Measurements from ENCODE around the gene SUPT20H. TPM values are rescaled to one million over a fixed set of nuclear protein-coding genes. Genes with fewer than 3 reads are reported as not detected.
A peak's percentile ranks its signal among the peaks of the same experiment; 100 is the strongest.

Gene SUPT20H
- total RNA-seq, 6 experiments from 2014 or later = 14.0 to 18.1 (median 16.1) TPM

DNA sequence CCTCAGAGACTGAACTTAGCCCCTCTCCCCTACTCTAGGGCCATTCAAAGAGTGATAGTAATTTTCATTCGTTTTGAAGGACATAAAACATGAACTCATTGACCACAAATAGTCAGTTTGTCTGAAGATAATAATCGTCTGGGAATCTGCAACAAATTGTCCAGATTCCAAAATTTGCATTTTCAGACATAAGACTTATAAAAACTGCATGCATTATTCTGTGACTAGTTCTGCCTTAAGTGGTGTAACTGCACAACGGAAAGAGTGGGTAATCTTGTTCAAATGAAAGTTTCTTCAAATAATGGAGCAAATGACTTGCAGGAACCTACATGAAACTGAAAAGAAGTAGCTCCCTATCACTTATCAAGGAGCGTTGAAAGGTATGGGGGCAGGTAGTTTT is 37.6 kb upstream of the SUPT20H start:
- DNase-seq = no peak
- Histone ChIP-seq H3K27ac (no peak overlapping the region), H3K27me3 (no peaks in the 10 kb centered on the region), H3K36me3 (no peaks in the 10 kb centered on the region), H3K9me3 (no peaks in the 10 kb centered on the region), H3K4me1 (no peaks in the 10 kb centered on the region), H3K4me3 (no peak overlapping the region)
- WGBS (ENCODE audit: insufficient coverage, low coverage, low lambda C conversion rate, missing lambda C conversion rate) = 55% methylated on average over 4 of the region's 4 CpGs
- ATAC-seq = no peak
- no peak for TF ChIP-seq POLR2A (IDR thresholded peaks at IDR 0.05)
- TF ChIP-seq, protein P1, sequence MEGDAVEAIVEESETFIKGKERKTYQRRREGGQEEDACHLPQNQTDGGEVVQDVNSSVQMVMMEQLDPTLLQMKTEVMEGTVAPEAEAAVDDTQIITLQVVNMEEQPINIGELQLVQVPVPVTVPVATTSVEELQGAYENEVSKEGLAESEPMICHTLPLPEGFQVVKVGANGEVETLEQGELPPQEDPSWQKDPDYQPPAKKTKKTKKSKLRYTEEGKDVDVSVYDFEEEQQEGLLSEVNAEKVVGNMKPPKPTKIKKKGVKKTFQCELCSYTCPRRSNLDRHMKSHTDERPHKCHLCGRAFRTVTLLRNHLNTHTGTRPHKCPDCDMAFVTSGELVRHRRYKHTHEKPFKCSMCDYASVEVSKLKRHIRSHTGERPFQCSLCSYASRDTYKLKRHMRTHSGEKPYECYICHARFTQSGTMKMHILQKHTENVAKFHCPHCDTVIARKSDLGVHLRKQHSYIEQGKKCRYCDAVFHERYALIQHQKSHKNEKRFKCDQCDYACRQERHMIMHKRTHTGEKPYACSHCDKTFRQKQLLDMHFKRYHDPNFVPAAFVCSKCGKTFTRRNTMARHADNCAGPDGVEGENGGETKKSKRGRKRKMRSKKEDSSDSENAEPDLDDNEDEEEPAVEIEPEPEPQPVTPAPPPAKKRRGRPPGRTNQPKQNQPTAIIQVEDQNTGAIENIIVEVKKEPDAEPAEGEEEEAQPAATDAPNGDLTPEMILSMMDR (IDR thresholded peaks at IDR 0.05) = no peak
- intact Hi-C loops (cut with DNase I) = no loop called here

DNA sequence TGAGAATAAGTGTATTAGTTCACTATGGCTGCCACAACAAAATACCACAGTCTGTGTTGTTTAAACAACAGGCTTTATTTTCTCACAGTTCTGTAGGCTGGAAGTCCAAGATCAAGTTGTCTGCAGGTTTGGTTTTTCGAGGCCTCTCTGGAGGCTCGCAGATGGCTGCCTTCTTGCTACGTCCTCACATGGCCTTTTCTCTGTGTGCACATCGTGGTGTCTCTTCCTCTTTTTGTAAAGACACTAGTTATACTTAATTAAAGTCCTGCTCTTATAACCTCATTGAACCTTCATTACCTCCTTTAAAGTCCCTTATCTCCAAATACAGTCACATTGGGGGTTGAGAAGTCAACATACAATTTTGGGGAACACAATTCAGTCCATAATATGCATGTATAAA is 35.4 kb upstream of the SUPT20H start:
- H3K4me3 ChIP-seq = no peak overlapping the region
- H3K36me3 ChIP-seq = no peaks in the 10 kb centered on the region
- 78% methylated on average over 4 of the region's 4 CpGs for WGBS (ENCODE audit: insufficient coverage, low coverage, low lambda C conversion rate, missing lambda C conversion rate)
- TF ChIP-seq, protein P1 (IDR thresholded peaks at IDR 0.05) = no peak
- TF ChIP-seq POLR2A (IDR thresholded peaks at IDR 0.05) = no peak
- no peaks in the 10 kb centered on the region for H3K9me3 ChIP-seq
- H3K4me1 ChIP-seq = no peaks in the 10 kb centered on the region
- ATAC-seq (no peak), DNase-seq (no peak)
- H3K27me3 ChIP-seq = no peaks in the 10 kb centered on the region
- intact Hi-C loops (cut with DNase I) = no loop called here
- no peak overlapping the region for H3K27ac ChIP-seq

DNA sequence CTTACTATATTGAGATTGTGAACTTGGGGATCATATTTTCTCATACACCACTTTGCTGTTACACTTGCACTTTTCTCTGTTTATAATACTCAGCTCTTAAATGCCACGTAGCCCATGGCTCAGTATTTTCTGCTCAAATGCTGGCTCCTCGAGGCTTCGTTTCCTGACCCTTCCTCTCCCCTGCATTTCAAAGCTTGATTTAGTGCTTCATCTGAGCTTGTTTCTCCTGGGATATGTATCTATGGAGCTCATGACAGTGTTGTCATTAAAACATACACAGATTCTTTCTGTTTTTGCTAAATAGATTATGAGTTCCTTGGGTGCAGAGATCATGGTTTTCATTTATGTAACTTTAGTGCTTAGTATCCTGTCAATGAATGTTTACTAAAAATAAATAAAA is 34.6 kb upstream of the SUPT20H start:
- no peaks in the 10 kb centered on the region for H3K36me3 ChIP-seq
- no peak for TF ChIP-seq POLR2A (IDR thresholded peaks at IDR 0.05)
- TF ChIP-seq, protein P1 (IDR thresholded peaks at IDR 0.05) = no peak
- no peak overlapping the region for H3K4me3 ChIP-seq
- WGBS (ENCODE audit: insufficient coverage, low coverage, low lambda C conversion rate, missing lambda C conversion rate) = 18% methylated on average over 3 of the region's 3 CpGs
- ATAC-seq = no peak
- no peaks in the 10 kb centered on the region for H3K4me1 ChIP-seq
- intact Hi-C loops (cut with DNase I) = no loop called here
- no peak overlapping the region for H3K27ac ChIP-seq
- H3K9me3 ChIP-seq = no peaks in the 10 kb centered on the region
- DNase-seq = no peak
- no peaks in the 10 kb centered on the region for H3K27me3 ChIP-seq

DNA sequence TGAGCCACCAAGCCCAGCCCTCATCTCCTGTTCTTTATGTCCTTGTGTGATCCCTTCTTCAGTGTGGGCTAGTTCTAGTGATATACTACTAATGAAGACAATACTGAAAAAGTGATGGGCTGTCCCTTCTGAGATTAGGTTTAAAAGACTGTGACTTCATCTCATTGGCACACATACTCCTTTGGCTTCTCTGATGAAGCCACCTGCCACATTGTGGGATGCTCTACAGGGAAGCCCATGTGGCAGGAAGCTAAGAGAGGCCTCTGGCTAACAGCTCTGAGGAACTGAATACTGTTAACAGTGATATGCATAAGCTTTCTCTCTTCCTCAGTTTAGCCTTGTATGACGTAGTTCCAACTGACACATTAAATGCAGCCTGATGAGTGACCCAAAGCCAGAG is 32.3 kb upstream of the SUPT20H start:
- Histone ChIP-seq H3K27ac (no peak overlapping the region), H3K9me3 (no peaks in the 10 kb centered on the region), H3K27me3 (no peaks in the 10 kb centered on the region), H3K4me1 (no peaks in the 10 kb centered on the region), H3K4me3 (no peak overlapping the region), H3K36me3 (no peaks in the 10 kb centered on the region)
- DNase-seq (no peak), ATAC-seq (no peak)
- TF ChIP-seq, protein P1 (IDR thresholded peaks at IDR 0.05) = no peak
- no peak for TF ChIP-seq POLR2A (IDR thresholded peaks at IDR 0.05)
- intact Hi-C loops (cut with DNase I) = no loop called here
- WGBS (ENCODE audit: insufficient coverage, low coverage, low lambda C conversion rate, missing lambda C conversion rate) = 56% methylated on average over 1 of the region's 1 CpG

DNA sequence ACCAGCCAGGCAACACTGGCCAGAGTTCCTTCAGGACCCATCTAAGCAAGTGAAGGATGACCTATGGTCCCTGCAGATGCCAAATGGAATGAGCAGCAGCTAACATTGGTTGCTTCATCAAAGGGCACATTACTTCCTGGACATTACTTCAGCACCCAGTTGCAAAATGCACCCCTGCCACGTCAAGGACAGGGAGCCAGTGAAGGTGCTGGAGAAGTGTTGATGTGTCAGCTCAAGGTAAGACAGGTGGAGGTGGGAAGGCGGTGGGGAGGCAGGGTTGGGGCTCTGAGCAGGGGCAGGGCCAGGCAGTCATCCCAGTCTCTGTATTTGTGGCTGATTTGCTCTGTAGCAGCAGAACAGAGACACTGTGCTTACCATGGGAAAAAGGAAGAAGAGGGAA is 31.4 kb upstream of the SUPT20H start:
- peak in 3 of 4 donors; percentile 12 to 51 (median 13) for ATAC-seq
- intact Hi-C loops (cut with DNase I) = no loop called here

More for the DNA sequence above, 31.4 kb upstream of the SUPT20H start:
- H3K27ac ChIP-seq = no peak overlapping the region
- no peaks in the 10 kb centered on the region for H3K9me3 ChIP-seq
- WGBS (ENCODE audit: insufficient coverage, low coverage, low lambda C conversion rate, missing lambda C conversion rate) = 71% methylated on average over 1 of the region's 2 CpGs
- no peaks in the 10 kb centered on the region for H3K4me1 ChIP-seq
- no peak overlapping the region for H3K4me3 ChIP-seq
- no peaks in the 10 kb centered on the region for H3K27me3 ChIP-seq
- TF ChIP-seq, protein P1 (IDR thresholded peaks at IDR 0.05) = no peak
- no peak for TF ChIP-seq POLR2A (IDR thresholded peaks at IDR 0.05)
- DNase-seq = peak in 1 of 3 donors; percentile 56
- no peaks in the 10 kb centered on the region for H3K36me3 ChIP-seq
